GM19372 (cell line): ENCODE results near the gene HOXC6.

Experiments
- ATAC-seq: cut with Tn5 transposase; IDR thresholded peaks from one replicate; pipeline ENCODE4 v1.9.1; 2021; ENCODE audit warnings: mild to moderate bottlenecking, low read depth, moderate library complexity; ENCODE audit not compliant: unreplicated experiment

HOXC6 gene

DNA sequence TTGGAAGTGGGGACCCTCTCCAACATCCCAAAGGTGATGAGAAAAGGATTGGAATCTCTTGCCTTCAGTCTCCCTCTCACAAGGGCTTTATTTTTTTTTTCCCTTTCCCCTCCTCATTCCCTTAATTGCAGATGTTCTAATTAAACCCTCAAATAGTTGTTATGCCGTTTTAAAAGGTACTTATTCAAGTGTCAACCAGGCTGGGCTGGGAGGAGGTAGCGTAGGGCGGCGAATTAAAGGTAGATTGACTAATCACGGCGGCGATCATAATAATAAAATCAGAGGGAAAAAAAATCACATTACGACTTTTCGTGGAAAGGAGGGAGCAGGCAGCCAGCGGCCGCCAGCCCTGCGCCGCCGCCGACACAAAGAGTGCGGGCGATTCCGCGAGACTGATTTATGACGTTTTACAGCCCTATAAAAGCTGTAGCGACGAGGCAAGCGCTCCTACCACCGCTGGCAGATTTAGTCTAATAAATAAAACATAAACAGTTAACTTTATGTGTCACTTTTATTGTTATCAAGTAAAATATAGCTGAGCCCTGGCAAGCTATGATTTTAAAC is 23.7 kb downstream of the HOXC6 start:
- ATAC-seq = no peak

- no peak for ATAC-seq
These were observed 24.3 kb downstream of the HOXC6 start for GRCh38 chr12:54052438-54053002.

- peak; percentile 61 for ATAC-seq
These were observed 24.9 kb downstream of the HOXC6 start for GRCh38 chr12:54053003-54053750.

- ATAC-seq = no peak
These were observed 25.8 kb downstream of the HOXC6 start, which contains the start of gene HOXC4 for GRCh38 chr12:54053751-54054741. Gene HOXC4, plus strand, starts transcription at chr12:54053835. Its CDS starts 88 bp downstream, at chr12:54053923.

- no peak for ATAC-seq
These were observed 26.5 kb downstream of the HOXC6 start for GRCh38 chr12:54054742-54055194.

GRCh38 chr12:54055552-54055951 is 27.3 kb downstream of the HOXC6 start:
- ATAC-seq = no peak

DNA sequence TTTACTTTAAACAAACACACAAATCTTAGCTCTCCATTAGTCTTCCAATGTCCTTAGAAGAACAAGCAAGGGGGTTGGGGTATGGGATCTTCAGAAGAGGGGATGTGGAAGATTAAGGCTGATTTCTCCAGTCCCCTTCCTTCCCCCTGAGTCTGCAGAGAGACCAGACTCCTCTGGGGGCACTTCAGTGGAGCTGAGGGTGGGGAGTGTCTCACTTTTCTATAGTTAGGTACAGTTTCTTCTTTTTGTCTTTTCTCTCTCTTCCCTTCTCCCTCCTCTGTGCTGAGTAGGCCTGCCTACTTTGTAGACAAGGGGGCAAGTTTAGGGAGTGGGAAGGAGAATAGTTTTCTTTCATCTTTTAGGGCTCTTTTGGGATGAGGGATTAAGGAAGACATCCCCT is 27.9 kb downstream of the HOXC6 start:
- no peak for ATAC-seq

- no peak for ATAC-seq
These were observed 30.0 kb downstream of the HOXC6 start for GRCh38 chr12:54058128-54058768.

- ATAC-seq = no peak
These were observed 31.4 kb downstream of the HOXC6 start for GRCh38 chr12:54059668-54060067.

DNA sequence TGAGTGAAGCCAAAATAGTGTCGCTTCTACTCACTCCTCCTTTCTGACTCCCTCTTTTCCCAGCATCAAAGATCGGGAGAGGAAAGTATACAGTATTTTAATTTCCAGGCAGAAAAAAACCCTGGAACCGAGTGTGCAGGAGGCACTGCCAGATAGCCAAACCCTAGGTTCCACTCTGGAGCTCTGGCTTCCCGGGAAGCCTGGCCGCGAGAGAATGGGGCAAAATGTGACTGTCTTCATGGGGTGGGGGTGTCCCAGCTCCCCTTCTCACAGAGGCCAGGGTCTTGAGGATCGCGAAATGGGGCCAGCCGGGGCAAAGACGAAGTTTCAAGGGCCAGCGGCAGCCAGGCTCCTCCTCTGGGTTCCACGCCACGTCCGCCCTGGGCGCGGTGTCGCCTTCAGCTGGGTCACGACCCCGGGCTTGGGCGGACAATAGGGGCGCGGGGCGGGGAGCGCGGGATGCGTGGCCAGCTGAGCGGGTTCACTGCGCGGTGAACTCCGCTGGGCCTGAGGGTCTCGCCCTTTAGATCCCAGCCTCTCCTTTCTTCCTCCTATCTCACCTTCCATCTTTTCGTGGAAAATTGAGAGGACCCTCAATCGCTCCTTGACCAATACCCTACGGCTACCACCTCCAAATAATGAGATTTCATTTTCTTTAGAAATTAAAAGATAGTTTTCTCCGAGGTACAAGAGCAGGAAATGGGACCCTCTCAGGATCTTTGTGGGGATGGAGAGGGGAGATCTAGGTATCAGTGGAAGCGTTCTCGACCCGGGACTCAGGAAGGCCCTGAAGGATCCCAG is 32.1 kb downstream of the HOXC6 start:
- ATAC-seq = no peak

DNA sequence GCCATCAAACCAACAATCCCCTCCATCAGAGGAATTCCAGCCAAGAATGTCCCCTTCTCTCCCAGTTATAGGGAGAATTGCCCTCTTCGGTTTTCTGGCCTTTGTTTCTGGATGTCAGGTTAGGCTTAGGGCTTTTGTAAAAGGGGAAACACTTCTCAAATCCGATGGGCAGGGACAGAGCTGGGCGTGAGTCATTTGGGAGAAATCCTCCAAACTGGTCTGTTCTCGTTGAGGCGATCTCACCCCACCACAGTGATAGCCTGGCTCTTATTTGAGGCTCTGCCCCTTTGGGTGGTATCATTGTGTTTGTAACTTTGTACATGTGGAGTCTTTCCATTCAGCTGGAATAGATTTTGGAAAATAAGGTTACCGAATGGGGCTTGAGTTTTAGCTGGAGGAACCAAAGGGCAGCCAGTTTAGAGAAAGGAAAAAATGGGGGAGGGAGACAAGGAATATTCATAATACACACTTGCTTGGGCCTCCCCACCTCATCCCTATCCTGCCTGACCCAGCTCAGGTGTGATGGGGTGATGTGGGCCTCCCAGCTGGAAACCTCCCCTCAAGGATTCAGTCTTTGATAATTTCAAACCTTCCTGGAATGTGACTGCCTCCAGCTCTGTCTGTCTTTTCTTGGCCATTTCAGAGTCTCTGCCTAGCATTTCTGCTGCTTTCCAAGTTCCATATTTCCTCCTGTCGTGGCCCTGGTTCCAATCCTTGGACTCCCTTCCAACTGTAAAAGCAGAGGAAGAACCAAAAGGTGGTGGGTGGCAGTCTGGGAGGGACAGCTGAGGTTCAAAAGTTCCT is 32.9 kb downstream of the HOXC6 start:
- ATAC-seq = no peak

DNA sequence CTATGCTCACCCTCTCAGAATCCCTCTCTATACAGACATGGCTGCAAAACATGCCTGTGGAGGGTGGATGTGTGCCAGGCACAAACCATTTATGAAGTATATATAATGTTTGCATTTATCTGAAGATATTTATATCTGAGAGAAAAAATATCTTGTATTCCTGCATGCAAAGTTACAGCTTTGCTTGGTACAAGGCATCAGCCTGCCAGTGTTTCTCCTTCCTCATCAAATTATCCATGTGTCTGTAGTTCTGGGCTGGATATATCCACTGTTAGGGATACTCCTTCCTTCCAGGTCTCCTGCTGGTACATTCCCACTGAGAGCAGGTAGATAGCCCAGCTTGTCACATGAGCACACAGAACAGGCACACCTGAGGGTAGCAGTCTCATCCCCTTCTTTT is 37.4 kb downstream of the HOXC6 start:
- no peak for ATAC-seq

DNA sequence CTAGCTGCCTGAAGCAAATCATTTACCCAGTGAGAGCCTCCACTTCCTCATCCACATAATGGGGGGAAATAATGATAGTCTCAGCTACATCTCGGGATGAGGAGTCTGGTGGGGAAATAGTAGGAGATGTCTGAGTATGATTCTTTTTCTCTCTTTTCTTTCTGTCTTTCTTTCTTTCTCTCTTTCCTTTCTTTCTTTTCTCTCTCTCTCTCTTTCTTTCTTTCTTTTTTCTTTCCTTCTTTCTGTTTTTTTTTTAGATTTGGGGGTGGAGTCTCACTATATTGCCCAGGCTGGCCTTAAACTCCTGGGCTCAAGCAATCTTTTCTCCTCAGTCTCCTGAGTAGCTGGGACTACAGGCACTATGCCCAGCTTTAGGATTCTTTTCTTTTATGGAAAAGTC is 38.2 kb downstream of the HOXC6 start:
- ATAC-seq = no peak

- ATAC-seq = no peak
These were observed 40.3 kb downstream of the HOXC6 start for GRCh38 chr12:54068418-54069070.

DNA sequence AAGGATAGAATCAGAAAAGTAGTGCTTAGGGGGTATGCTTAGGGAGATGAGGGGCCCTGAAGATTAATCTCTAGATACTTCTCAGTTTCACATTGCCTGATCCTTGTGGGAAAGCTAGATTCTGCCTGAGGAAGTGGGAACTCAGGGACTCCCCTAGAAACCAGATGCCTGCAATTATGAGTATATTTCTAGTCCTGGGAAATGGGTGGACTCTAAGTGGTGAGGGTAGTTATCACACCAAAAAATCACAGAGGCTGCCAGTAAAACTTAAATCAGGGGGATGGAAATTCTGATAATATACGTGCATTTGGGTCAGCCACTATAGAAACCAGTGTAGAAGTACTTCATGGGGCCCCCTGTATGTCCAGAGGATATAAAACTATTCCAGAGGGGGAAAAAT is 43.7 kb downstream of the HOXC6 start:
- ATAC-seq = no peak

DNA sequence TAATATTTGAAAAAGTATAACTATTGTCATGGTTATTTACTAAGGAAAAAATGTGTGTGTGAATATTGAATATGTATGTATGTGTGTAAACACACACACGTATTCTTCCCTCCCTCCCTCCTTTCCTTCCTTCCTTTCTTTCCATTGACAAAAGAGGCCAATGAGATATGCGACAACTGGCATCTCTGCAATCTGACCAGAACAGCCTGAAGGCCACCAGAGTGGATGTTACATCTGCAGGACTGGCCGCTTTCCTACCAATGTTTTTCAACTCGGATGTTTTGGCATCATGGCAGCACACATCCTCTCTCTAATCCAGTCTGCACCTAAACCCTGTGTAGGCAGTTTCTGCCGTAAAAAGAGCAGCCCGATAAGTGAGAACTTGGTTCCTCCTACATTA is 46.1 kb downstream of the HOXC6 start:
- no peak for ATAC-seq

DNA sequence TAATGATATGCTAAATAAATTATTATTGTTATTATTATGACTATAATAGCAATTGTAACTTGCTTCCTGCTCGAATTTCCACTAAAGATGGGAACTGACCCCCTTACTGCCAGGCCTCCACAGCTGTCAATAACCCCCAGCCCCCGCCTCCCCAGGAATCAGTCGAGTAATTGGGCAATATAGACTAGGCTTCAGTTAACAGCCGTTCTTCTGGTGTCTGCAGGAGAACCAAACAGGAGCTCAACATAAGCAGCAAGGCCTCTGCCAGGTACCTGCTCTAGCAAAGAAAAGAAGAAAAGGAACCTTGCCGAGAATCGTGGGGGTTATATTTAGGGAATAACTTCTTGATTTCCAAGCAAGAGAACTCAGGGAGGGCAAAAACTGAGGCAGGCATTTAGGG is 47.2 kb downstream of the HOXC6 start:
- no peak for ATAC-seq

DNA sequence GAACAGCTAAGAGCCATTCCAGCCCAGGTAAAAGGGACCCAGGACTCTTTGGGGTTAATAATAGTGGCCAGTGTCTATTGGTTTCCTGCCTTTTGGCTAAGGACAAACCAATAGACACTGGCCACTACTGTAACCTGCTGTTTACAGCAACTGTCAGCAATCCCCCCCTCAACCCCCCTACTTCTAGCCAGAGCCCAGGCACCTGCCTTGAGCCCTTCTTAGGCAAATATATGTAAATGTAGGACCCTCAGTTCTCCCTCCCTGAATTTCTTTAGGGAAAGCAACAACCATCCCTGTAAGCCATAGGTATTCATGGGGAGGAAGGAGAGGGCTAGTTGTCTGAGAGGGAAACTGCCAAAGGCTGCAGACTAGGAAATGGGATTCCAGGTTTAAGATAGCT is 47.7 kb downstream of the HOXC6 start:
- ATAC-seq = no peak
